SKM-1 treated with dmso at 0.1 percent for 144 hours (cell line): ENCODE results near the gene GGA2.
"Not testable (repeated sequence)": the region's sequence is repeated elsewhere in the genome, so short reads cannot be mapped to it uniquely, and the experiment has no call there.

Experiments
- DNase-seq: peaks from one replicate; lab custom pipeline; 2025; ENCODE audit not compliant: unreplicated experiment; lab: John Stamatoyannopoulos, UW

The GGA2 gene

GRCh38 chr16:23523876-23524385, 13.6 kb upstream of the GGA2 start:
- DNase-seq, result no peak

- no peak for DNase-seq
Observed at GRCh38 chr16:23523321-23523720, 13.0 kb upstream of the GGA2 start.

DNA sequence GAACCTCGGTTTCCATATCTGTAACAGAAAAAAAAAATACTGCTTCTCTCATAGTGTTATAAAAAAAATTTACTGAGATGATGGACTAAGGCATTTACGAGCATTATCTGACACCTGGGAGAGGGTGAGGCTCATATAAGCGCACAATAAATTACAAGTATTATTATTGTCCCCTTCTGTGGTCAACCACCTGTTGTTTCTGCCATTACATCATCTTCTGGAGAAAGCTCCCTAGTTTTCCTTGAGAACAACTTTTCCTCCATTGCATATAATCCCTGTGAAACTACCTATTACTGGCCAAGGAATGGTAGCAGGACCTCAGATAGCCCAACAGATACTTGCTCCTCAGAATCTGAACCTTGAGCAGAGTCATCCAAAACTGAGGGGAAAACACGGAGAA, 11.7 kb upstream of the GGA2 start:
- DNase-seq, result no peak

GRCh38 chr16:23521037-23521743, 10.9 kb upstream of the GGA2 start:
- DNase-seq, result peak; percentile 80

DNA sequence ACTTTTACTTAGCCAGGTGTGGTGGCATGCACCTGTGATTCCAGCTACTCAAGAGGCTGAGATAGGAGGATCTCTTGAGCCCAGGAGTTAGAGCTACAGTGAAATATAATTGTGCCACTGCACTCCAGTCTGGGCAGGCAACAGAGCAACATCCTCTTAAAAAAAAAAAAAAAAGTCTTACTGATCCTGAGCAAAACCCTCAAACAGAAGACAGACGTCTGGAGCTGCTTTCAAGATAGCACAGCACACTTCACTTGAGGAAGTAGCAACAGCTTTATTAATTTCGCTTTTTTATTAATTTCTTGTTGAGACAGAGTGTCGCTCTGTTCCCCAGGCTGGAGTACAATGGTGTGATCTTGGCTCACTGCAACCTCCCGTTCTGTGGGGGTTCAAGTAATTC, 10.2 kb upstream of the GGA2 start:
- no peak for DNase-seq

DNA sequence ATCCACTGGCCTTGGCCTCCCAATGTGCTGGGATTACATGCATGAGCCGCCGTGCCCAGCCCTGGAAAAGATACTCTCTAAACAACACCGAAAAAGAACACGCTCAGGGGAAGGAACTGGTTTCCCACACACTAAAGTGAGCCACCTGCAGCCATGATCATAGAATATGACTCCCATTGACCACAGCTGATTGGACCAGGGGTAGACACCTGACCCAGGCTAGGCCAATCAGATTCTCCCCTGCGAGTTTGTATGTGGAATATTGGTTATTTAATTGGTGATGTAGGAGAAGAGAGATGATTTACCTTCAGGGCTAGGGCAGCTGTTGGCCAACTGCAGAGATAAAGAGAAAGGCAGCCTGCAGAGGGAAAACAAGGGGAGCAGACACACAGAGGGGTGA, 9.0 kb upstream of the GGA2 start:
- no peak for DNase-seq

- DNase-seq, result peak; percentile 29
Observed at GRCh38 chr16:23518435-23518891, 8.2 kb upstream of the GGA2 start.

- peak; percentile 56 for DNase-seq
Observed at GRCh38 chr16:23516366-23517137, 6.3 kb upstream of the GGA2 start.

GRCh38 chr16:23515881-23516280, 5.6 kb upstream of the GGA2 start:
- DNase-seq, result no peak

DNA sequence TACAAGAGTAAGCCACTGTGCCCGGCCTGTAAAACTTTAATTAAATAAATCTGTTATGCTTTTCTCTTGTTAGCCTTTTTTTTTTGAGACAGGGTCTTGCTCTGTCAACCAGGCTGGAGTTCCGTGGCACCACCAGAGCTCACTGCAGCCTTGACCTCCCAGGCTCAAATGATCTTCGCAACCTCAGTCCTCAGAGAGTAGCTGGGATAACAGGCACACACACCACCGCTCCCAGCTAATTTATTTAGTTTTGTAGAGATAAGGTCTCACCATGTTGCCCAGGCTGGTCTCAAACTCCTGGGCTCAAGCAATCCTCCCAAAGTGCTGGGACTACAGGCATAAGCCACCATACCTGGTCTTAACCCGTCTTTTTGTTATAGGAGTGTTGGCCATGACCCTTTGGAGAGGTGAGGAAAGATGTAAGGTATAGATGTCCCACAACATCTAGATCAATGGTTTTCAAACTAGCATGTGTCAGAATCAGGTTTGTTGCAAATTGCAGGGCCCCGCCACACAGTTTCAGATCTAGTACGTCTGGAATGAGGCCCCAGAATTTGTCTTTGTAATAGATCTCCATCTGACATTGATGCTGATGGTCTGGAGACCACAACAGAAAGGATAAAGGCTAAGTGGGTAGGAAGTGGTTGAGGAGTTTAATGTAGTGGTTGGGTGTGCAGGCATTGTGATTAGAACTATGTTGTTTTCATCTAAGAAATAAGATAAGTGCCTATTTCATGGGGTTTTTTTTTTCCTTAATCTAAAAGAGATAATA, 4.3 kb upstream of the GGA2 start:
- no peak for DNase-seq

GRCh38 chr16:23512168-23512695, 1.9 kb upstream of the GGA2 start:
- DNase-seq, result no peak

DNA sequence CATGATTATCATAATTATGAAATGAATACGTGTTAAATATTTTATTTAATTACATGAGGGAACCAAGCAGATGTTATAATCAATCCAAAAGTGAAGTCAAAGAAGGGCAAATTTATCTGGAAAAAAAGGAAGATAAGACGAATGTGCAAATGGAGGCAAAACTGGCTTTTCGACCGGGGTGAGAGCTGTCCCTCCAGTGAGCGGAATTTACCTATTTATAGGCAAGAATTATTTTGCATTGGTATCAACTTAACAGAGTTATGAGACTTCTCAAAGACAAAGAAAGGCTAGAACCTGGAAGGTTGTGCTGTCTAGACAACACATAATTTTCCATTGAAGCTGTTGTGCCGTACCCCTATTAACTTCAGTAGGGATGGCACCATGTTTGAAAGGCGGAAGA, 1.4 kb upstream of the GGA2 start:
- DNase-seq, result no peak

GRCh38 chr16:23510915-23511270, 599 bp upstream of the GGA2 start:
- not testable (repeated sequence) for DNase-seq

- no peak for DNase-seq
Observed at GRCh38 chr16:23509782-23510163, 521 bp downstream of the GGA2 start.

DNA sequence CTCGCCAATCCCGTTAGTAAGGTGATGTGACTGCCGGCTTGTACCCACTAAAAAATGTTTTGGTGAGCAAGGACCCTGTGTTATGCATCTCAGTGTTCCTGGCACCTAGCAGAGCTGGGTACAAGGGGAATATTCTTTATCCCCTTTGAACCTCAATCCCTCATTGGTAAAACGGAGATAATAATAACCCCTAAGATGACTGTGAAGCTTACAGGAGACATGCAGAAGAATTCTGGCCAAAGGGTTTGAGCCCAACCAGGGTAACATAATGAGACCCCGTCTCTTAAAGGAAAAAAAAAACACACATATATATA, 896 bp downstream of the GGA2 start:
- no peak for DNase-seq

DNA sequence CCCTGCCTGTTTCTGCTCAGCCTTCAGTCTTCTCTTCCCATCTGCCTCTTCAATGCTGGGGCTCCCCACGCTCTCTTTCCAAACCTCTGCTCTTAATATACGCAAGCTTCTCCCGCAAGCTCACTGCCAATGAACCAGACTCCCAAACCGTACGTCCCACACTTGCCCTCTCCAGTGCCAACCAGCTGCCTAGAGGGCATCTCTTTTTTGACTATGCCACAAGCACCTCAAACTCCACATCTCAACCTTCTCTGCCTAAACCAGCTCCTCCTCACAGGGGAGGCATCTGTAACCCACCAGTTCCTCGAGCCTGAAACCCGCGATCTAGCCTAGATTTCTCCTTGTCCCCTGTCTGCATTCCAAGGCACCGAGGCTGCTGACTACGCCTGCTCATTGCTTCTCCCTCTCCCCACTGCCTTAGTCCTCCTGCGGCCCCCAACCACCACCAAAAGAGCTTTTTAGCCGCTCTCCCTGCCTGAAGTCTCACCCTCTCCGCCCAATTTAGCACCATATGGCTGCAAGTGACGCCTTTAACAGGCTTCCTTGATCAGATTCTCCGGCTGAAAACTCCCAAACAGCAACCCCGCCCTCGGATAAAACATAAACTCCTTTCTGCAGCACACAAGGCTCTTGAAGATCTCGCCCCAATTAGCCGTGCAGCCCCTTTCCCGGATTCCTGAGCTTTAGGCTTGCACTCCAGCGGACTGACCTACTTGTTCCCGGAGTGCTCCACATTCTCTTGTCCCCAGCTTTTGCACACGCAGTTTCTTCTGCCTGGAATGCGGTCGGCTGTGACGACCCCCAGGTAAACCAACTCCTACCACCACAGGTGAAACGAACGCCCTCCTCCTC, 1.5 kb downstream of the GGA2 start:
- peak; percentile 52 for DNase-seq

- DNase-seq, result no peak
Observed at GRCh38 chr16:23506606-23506994, 3.7 kb downstream of the GGA2 start.

DNA sequence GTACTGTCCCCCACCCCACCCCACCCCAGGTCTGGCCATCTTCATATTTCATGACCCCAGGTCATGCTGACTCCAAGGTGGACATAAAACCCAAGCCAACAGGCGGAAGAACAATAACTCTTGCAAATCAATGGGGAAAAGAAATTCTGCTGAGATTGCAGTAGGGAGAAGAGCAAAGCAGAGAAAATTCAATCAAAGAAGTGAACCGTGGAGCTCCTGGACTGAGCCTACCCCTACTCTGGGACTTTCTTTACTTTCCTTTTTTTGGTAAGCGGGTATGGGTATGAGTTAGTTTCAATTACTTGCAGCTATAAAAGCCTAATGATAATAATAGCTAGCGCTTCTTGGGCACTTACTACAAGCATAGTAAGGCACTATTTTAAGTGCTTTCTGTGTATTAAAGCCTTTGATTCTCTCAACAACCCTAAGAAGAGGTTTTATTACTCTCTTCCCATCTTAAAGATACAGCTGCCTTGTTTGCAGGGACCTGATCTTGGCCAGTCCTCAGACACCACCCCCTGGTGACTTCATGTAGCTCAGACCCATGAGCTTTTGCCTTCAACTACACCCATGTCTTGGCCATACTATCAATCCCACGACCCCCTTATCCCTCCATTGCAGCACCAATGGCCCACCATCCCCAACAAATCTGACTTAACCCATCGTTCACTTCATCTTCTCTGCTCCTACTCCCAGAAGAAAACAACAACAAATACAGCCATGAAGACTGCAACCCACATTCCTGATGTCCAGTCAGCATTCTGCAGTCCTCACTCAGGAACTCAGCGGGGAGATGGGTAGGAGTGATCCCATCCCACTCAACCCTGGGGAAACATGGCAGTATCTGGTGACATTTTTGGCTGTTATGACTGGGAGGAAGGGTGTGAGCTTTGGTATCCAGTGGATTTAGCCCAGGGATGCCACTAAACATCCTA, 4.4 kb downstream of the GGA2 start:
- DNase-seq, result no peak

- no peak for DNase-seq
Observed at GRCh38 chr16:23505180-23505665, 5.1 kb downstream of the GGA2 start.
